ENCODE results near the gene VIL1.

Gene VIL1

GRCh38 chr2:218405086-218405745, 13.7 kb upstream of the VIL1 start:
- DNase-seq = no peak

- peak in 1 of 56 donors; percentile 38 for DNase-seq
Measured at GRCh38 chr2:218405746-218406208, 13.1 kb upstream of the VIL1 start.

GRCh38 chr2:218406209-218406948, 12.5 kb upstream of the VIL1 start:
- DNase-seq = peak in 55 of 56 donors; percentile 70 to 99 (median 93)

GRCh38 chr2:218406949-218407618, 11.8 kb upstream of the VIL1 start:
- peak in 30 of 56 donors; percentile 20 to 62 (median 46) for DNase-seq

GRCh38 chr2:218407717-218408116, 11.2 kb upstream of the VIL1 start:
- DNase-seq = no peak

GRCh38 chr2:218418321-218418716, 604 bp upstream of the VIL1 start:
- DNase-seq = no peak

GRCh38 chr2:218419630-218420216, 800 bp downstream of the VIL1 start:
- DNase-seq = no peak

GRCh38 chr2:218421027-218421426, 2.1 kb downstream of the VIL1 start:
- no peak for DNase-seq

GRCh38 chr2:218422403-218423086, 3.6 kb downstream of the VIL1 start:
- DNase-seq = no peak

GRCh38 chr2:218423584-218423983, 4.7 kb downstream of the VIL1 start:
- no peak for DNase-seq

GRCh38 chr2:218425531-218425930, 6.6 kb downstream of the VIL1 start:
- no peak for DNase-seq

GRCh38 chr2:218427741-218428140, 8.8 kb downstream of the VIL1 start:
- no peak for DNase-seq

GRCh38 chr2:218428846-218429558, 10.1 kb downstream of the VIL1 start:
- no peak for DNase-seq

- no peak for DNase-seq
Measured at GRCh38 chr2:218429911-218430692, 11.2 kb downstream of the VIL1 start.

- no peak for DNase-seq
Measured at GRCh38 chr2:218430721-218431120, 11.8 kb downstream of the VIL1 start.

- DNase-seq = no peak
Measured at GRCh38 chr2:218431878-218432277, 13.0 kb downstream of the VIL1 start.

GRCh38 chr2:218432676-218433365, 13.9 kb downstream of the VIL1 start:
- DNase-seq = no peak

- no peak for DNase-seq
Measured at GRCh38 chr2:218434456-218434855, 15.5 kb downstream of the VIL1 start.

All from nucleus accumbens (tissue), 56 donors.